ENCODE data around the gene PEF1.

- TF ChIP-seq RFX5 (IDR thresholded peaks at IDR 0.05; ENCODE audit: borderline replicate concordance, low read depth, low read length), result no peak
- TF ChIP-seq EZH2 (IDR thresholded peaks at IDR 0.05; ENCODE audit: low read depth, low read length, severe bottlenecking), result no peak
- TF ChIP-seq RAD21 (IDR thresholded peaks at IDR 0.05 in 1 of 2, conservative IDR thresholded peaks at IDR 0.05 in 1 of 2; ENCODE audit: low read depth in 2 of 2, low read length in 2 of 2), result no peak
- TF ChIP-seq CTCF (IDR thresholded peaks at IDR 0.05; ENCODE audit: control extremely low read depth in 1 of 3, insufficient read depth in 1 of 3, low read depth in 1 of 3, low read length in 3 of 3), result no peak
- TF ChIP-seq JUN (IDR thresholded peaks at IDR 0.05; ENCODE audit: low read depth, low read length), result no peak
- no peak for TF ChIP-seq SIN3A (conservative IDR thresholded peaks at IDR 0.05 in 1 of 2, IDR thresholded peaks at IDR 0.05 in 1 of 2; ENCODE audit: low read depth in 1 of 2, low read length in 2 of 2)
- TF ChIP-seq YY1 (IDR thresholded peaks at IDR 0.05; ENCODE audit: low read depth, low read length), result no peak
- TF ChIP-seq FOSL1 (IDR thresholded peaks at IDR 0.05; ENCODE audit: insufficient read depth, low read depth, low read length), result no peak
- no peak for TF ChIP-seq PHF8 (conservative IDR thresholded peaks at IDR 0.05; ENCODE audit: low read depth, low read length)
- no peak for TF ChIP-seq SP1 (IDR thresholded peaks at IDR 0.05; ENCODE audit: low read depth, low read length)
These were observed 46.8 kb upstream of the PEF1 start for GRCh38 chr1:31691446-31691845.
